Panc1 (cell line): ENCODE data around the gene LIPC. TPM values are rescaled to one million over a fixed set of nuclear protein-coding genes. Genes with fewer than 3 reads are reported as not detected.

Experiments used
- ATAC-seq: fragments of 200-7000 bp; cut with Tn5 transposase; 2 replicates; pipeline ENCODE4 v1.9.1; 2020; ENCODE audit warnings: mild to moderate bottlenecking, moderate library complexity
- BruUV-seq: library from RNA; stranded (reverse); fragments of 400-500 nt; replicated peaks from 2 replicates; lab custom pipeline; 2021; lab: Mats Ljungman, UMichigan
- CTCF ChIA-PET: fragments of 300-600 bp; sonication (Branson Sonifier 250); formaldehyde crosslinking; loops from one replicate; lab custom pipeline; 2022; ENCODE audit warnings: antibody characterized with exemption; lab: Charles Lee
- POLR2A ChIA-PET: fragments of 300-600 bp; sonication (Branson Sonifier 250); formaldehyde crosslinking; loops from one replicate; lab custom pipeline; 2022; ENCODE audit warnings: antibody characterized with exemption; lab: Charles Lee
- DNase-seq: peaks from one replicate; pipeline ENCODE4 v3.0.0-alpha.2; 2010; ENCODE audit warnings: low read depth, low spot score
- H3K27ac ChIP-seq: 2 replicates; pipeline ENCODE4 v1.5.1; 2011; ENCODE audit warnings: mild to moderate bottlenecking, low read length, inconsistent platforms
- H3K27me3 ChIP-seq: fragments of 200-500 bp; sonication (Bioruptor generic); 2 replicates; pipeline ENCODE4 v1.6.0; 2014; ENCODE audit warnings: low read length, inconsistent platforms; ENCODE audit not compliant: control insufficient read depth, insufficient read depth
- H3K36me3 ChIP-seq: fragments of 200-500 bp; sonication (Bioruptor generic); 2 replicates; pipeline ENCODE4 v1.5.1; 2014; ENCODE audit warnings: inconsistent platforms, mild to moderate bottlenecking, low read length, moderate library complexity; ENCODE audit not compliant: control insufficient read depth, insufficient read depth
- H3K4me1 ChIP-seq: 2 replicates; pipeline ENCODE4 v1.5.1; 2011; ENCODE audit warnings: inconsistent platforms, mild to moderate bottlenecking, low read length, moderate library complexity; ENCODE audit not compliant: control insufficient read depth, insufficient read depth
- H3K4me3 ChIP-seq, 2 experiments: 2 replicates each; pipeline ENCODE4 v1.5.1; 2011 to 2012; ENCODE audit warnings: low read depth in 2 of 2, low read length in 2 of 2, mild to moderate bottlenecking in 2 of 2, inconsistent platforms in 1 of 2, moderate library complexity in 1 of 2
- H3K9me3 ChIP-seq: fragments of 200-500 bp; sonication (Bioruptor generic); 2 replicates; pipeline ENCODE4 v1.5.1; 2014; ENCODE audit warnings: low read depth, mild to moderate bottlenecking, inconsistent platforms, low read length, moderate library complexity; ENCODE audit not compliant: control insufficient read depth, insufficient read depth
- CTCF ChIP-seq: fragments of 450-650 bp; IDR thresholded peaks from 2 replicates; pipeline ENCODE4 v1.5.1; 2017; ENCODE audit warnings: mild to moderate bottlenecking
- POLR2AphosphoS5 ChIP-seq: IDR thresholded peaks from 2 replicates; pipeline ENCODE4 v1.6.1; 2012; ENCODE audit warnings: mild to moderate bottlenecking, low read depth, low read length, moderate library complexity
- REST ChIP-seq, 2 experiments: IDR thresholded peaks; 2 replicates each; pipeline ENCODE4 v1.6.1; 2011 to 2012; ENCODE audit warnings: low read depth in 2 of 2, control low read depth in 1 of 2, low read length in 1 of 2, mild to moderate bottlenecking in 1 of 2, moderate library complexity in 1 of 2; ENCODE audit not compliant: insufficient read depth in 1 of 2
- SIN3A ChIP-seq: IDR thresholded peaks from 2 replicates; pipeline ENCODE4 v1.6.1; 2012; ENCODE audit warnings: low read depth, mild to moderate bottlenecking, low read length, moderate library complexity, borderline replicate concordance; ENCODE audit not compliant: insufficient read depth
- TCF7L2 ChIP-seq: IDR thresholded peaks from 2 replicates; pipeline ENCODE4 v1.6.1; 2011; ENCODE audit warnings: mild to moderate bottlenecking, low read depth, low read length, inconsistent platforms
- in situ Hi-C: cut with HindIII; loops from 2 replicates; pipeline ENCODE4 v1.10.0; 2016; ENCODE audit warnings: low sequenced_read_pairs, low pct_unique_long_range_greater_than_20kb
- intact Hi-C: fragments of 100-400 bp; cut with micrococcal nuclease; formaldehyde crosslinking; loops from one replicate; pipeline ENCODE4 v1.10.0; 2022; ENCODE audit not compliant: unreplicated experiment
- total RNA-seq: library from RNA; stranded (reverse); gene quantifications from one replicate; pipeline ENCODE4 v1.2.1, GENCODE V29; 2021; ENCODE audit not compliant: unreplicated experiment

Gene LIPC
- total RNA-seq, 1 experiment from 2014 or later: not detected

DNA sequence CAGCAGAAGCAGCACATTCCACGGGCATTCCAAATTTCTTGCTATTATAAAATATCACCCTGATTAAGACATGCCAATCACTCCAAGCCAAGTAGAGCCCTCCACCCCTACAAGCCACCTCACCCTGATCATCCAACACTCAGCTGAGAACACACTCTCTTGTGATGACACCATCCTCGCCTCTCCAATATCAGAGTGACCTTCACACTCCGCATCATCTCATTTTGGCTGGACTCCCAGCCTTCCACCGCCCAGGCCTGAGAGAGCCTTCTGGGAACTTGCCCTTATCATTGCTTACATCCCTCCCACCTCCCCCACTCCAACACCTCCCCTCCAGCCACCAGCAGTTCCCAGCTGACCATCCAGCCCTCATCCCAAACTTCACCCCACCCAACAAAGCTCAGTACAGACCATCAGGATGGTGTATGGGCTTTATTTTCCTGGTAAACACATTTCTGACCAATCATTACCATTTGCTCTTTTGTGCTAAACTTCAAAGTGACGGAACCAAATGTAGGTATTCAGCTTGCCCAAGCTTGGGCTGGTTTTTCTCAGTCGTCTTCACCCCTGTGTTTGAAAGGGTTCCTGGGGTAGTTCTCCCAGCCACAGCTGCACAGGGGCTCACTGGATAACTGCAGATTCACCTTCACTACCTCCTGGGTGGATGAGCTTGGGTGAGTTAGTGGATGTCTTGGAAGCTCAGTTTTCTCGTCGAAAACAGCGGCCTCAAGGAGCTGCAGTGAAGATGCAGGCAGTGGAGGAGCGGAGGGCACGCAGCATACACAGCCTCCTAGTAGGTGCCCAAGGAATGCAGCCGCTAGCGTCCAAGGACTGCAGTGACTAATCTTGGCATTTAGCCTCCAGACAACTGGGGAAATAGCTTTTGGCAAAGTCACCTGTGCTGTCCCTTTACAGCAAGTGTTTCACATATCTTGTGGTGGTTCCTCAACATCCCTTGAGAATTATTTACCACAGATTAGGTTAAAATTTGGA is 115.1 kb downstream of the LIPC start:
- in situ Hi-C loops (no loop called here), intact Hi-C loops (no loop called here)
- Histone ChIP-seq H3K36me3 (no peaks in the 10 kb centered on the region), H3K9me3 (no peaks in the 10 kb centered on the region), H3K27me3 (no peaks in the 10 kb centered on the region), H3K4me1 (peaks cover 5% of the 10 kb centered on the region; the same call in 1 of the 2 replicates), H3K27ac (no peak overlapping the region), H3K4me3 (no peak overlapping the region)
- ATAC-seq (peak; percentile 91), DNase-seq (peak; percentile 77)
- ChIA-PET CTCF (no interaction called here), POLR2A (interaction anchor here (0.6 kb wide), 2 partner anchors 30 to 203 kb away, joined by 6 to 16 read pairs; no protein-coding TSS in a partner anchor)
- BruUV-seq: no TSS peak
- no peak for TF ChIP-seq CTCF
- no peak for TF ChIP-seq REST (IDR thresholded peaks at IDR 0.05; ENCODE audit: insufficient read depth in 1 of 2, low read depth in 2 of 2, low read length in 1 of 2)
- no peak for TF ChIP-seq SIN3A
- no peak for TF ChIP-seq POLR2AphosphoS5
- TF ChIP-seq TCF7L2: no peak

GRCh38 chr15:58547628-58548307 is 116.0 kb downstream of the LIPC start:
- H3K9me3 ChIP-seq: no peaks in the 10 kb centered on the region
- POLR2A ChIA-PET: interaction anchor here (0.6 kb wide), 1 partner anchor 30 kb away, joined by 6 read pairs; no protein-coding TSS in a partner anchor

More at GRCh38 chr15:58547628-58548307, 116.0 kb downstream of the LIPC start:
- H3K4me3 ChIP-seq: no peak overlapping the region
- in situ Hi-C loops (no loop called here), intact Hi-C loops (no loop called here)
- DNase-seq: no peak
- TF ChIP-seq REST (IDR thresholded peaks at IDR 0.05; ENCODE audit: insufficient read depth in 1 of 2, low read depth in 2 of 2, low read length in 1 of 2) (no peak), CTCF (no peak), SIN3A (no peak), TCF7L2 (no peak), POLR2AphosphoS5 (no peak)
- CTCF ChIA-PET: no interaction called here
- peak; percentile 31; the same call in 1 of the 2 replicates for ATAC-seq
- BruUV-seq: no TSS peak
- H3K27ac ChIP-seq: peak overlapping the region; percentile 36; the same call in 1 of the 2 replicates
- no peaks in the 10 kb centered on the region for H3K27me3 ChIP-seq
- peaks cover 5% of the 10 kb centered on the region; the same call in 1 of the 2 replicates for H3K4me1 ChIP-seq
- H3K36me3 ChIP-seq: no peaks in the 10 kb centered on the region
